H9 (cell line): ENCODE data around the gene HOMER1. TPM values are rescaled to one million over a fixed set of nuclear protein-coding genes. Genes with fewer than 3 reads are reported as not detected.

Experiments
- DNase-seq: peaks from one replicate; pipeline ENCODE4 v3.0.0-alpha.2; 2017
- H2AFZ ChIP-seq: one replicate; pipeline ENCODE4 v1.6.1; 2013; ENCODE audit warnings: mild to moderate bottlenecking, low read length, control low read depth, moderate library complexity
- H2AK5ac ChIP-seq: 2 replicates; pipeline ENCODE4 v1.6.1; 2013; ENCODE audit warnings: low read length, control low read depth, mixed read lengths; ENCODE audit not compliant: insufficient read length
- H2BK120ac ChIP-seq: one replicate; pipeline ENCODE4 v1.6.1; 2013; ENCODE audit warnings: low read depth, mild to moderate bottlenecking, low read length, control low read depth, inconsistent platforms; ENCODE audit not compliant: poor library complexity, severe bottlenecking
- H2BK12ac ChIP-seq: 2 replicates; pipeline ENCODE4 v1.6.1; 2013; ENCODE audit warnings: low read length, control low read depth, mixed read lengths, low read depth; ENCODE audit not compliant: insufficient read length
- H2BK15ac ChIP-seq: 2 replicates; pipeline ENCODE4 v1.6.1; 2013; ENCODE audit warnings: low read depth, low read length, control low read depth
- H2BK20ac ChIP-seq: one replicate; pipeline ENCODE4 v1.6.1; 2013; ENCODE audit warnings: low read depth, mild to moderate bottlenecking, low read length, control low read depth, inconsistent platforms; ENCODE audit not compliant: poor library complexity, severe bottlenecking
- H2BK5ac ChIP-seq: 2 replicates; pipeline ENCODE4 v1.6.1; 2013; ENCODE audit warnings: low read length, control low read depth, mixed read lengths; ENCODE audit not compliant: insufficient read length
- H3K14ac ChIP-seq: 2 replicates; pipeline ENCODE4 v1.6.1; 2013; ENCODE audit warnings: low read length, control low read depth; ENCODE audit not compliant: insufficient read depth
- H3K18ac ChIP-seq: 2 replicates; pipeline ENCODE4 v1.6.1; 2013; ENCODE audit warnings: low read depth, mild to moderate bottlenecking, mixed read lengths, low read length, control low read depth; ENCODE audit not compliant: insufficient read length
- H3K23ac ChIP-seq: 2 replicates; pipeline ENCODE4 v1.6.1; 2013; ENCODE audit warnings: low read length, control low read depth, mixed read lengths, low read depth; ENCODE audit not compliant: insufficient read length
- H3K23me2 ChIP-seq: 2 replicates; pipeline ENCODE4 v1.6.1; 2013; ENCODE audit warnings: low read depth, mild to moderate bottlenecking, mixed read lengths, low read length, control low read depth; ENCODE audit not compliant: insufficient read length, poor library complexity, severe bottlenecking
- H3K27ac ChIP-seq: 2 replicates; pipeline ENCODE4 v1.5.1; 2013; ENCODE audit warnings: low read length, control low read depth, mixed read lengths, low read depth; ENCODE audit not compliant: insufficient read length
- H3K27me3 ChIP-seq: 2 replicates; pipeline ENCODE4 v1.6.1; 2013; ENCODE audit warnings: low read length, control low read depth, inconsistent platforms; ENCODE audit not compliant: insufficient read depth
- H3K4ac ChIP-seq: 2 replicates; pipeline ENCODE4 v1.6.1; 2013; ENCODE audit warnings: low read depth, mild to moderate bottlenecking, control low read depth, inconsistent platforms, low read length, moderate library complexity
- H3K4me1 ChIP-seq: 2 replicates; pipeline ENCODE4 v1.6.1; 2013; ENCODE audit warnings: low read length, control low read depth, inconsistent platforms; ENCODE audit not compliant: insufficient read depth
- H3K4me2 ChIP-seq: 2 replicates; pipeline ENCODE4 v1.6.1; 2013; ENCODE audit warnings: low read length, control low read depth, mixed read lengths; ENCODE audit not compliant: insufficient read length, insufficient read depth
- H3K56ac ChIP-seq: 2 replicates; pipeline ENCODE4 v1.6.1; 2013; ENCODE audit warnings: low read depth, mild to moderate bottlenecking, mixed read lengths, low read length, control low read depth; ENCODE audit not compliant: insufficient read length
- H3K79me1 ChIP-seq: 2 replicates; pipeline ENCODE4 v1.6.1; 2013; ENCODE audit warnings: low read depth, mild to moderate bottlenecking, moderate library complexity, low read length, control low read depth, inconsistent platforms; ENCODE audit not compliant: insufficient read depth, poor library complexity, severe bottlenecking
- H3K79me2 ChIP-seq: 2 replicates; pipeline ENCODE4 v1.6.1; 2013; ENCODE audit warnings: low read length, control low read depth, inconsistent platforms; ENCODE audit not compliant: insufficient read depth
- H3K9ac ChIP-seq: 2 replicates; pipeline ENCODE4 v1.6.1; 2013; ENCODE audit warnings: low read length, control low read depth, mixed read lengths; ENCODE audit not compliant: insufficient read length; ENCODE audit errors: extremely low read depth
- H3K9me3 ChIP-seq: one replicate; pipeline ENCODE4 v1.6.1; 2013; ENCODE audit warnings: low read depth, low read length, inconsistent platforms; ENCODE audit not compliant: control insufficient read depth
- H3T11ph ChIP-seq: one replicate; pipeline ENCODE4 v1.6.1; 2013; ENCODE audit warnings: mild to moderate bottlenecking, low read length, control low read depth, inconsistent platforms
- H4K20me1 ChIP-seq: one replicate; pipeline ENCODE4 v1.6.1; 2013; ENCODE audit not compliant: control insufficient read depth, insufficient read length, insufficient read depth
- H4K5ac ChIP-seq: 2 replicates; pipeline ENCODE4 v1.6.1; 2013; ENCODE audit warnings: low read depth, mild to moderate bottlenecking, mixed read lengths, low read length, control low read depth; ENCODE audit not compliant: insufficient read length
- H4K8ac ChIP-seq: replicated peaks from 2 replicates; pipeline ENCODE4 v1.6.1; 2013; ENCODE audit warnings: low read length, control low read depth, mixed read lengths, low read depth; ENCODE audit not compliant: insufficient read length
- H4K91ac ChIP-seq: 2 replicates; pipeline ENCODE4 v1.6.1; 2013; ENCODE audit warnings: low read depth, mild to moderate bottlenecking, moderate library complexity, mixed read lengths, low read length, control low read depth; ENCODE audit not compliant: insufficient read length
- H3K27ac Mint-ChIP-seq, 3 experiments: 2 replicates in 2 of 3; 3 replicates in 1 of 3; pipeline ENCODE4 v1.8.0; 2020 to 2021; ENCODE audit warnings: mixed read lengths in 3 of 3, mild to moderate bottlenecking in 1 of 3, moderate library complexity in 1 of 3
- H3K27me3 Mint-ChIP-seq: 2 replicates; pipeline ENCODE4 v1.8.0; 2021; ENCODE audit warnings: low read depth, mild to moderate bottlenecking, moderate library complexity, mixed read lengths
- H3K36me3 Mint-ChIP-seq, 3 experiments: 2 replicates in 2 of 3; 3 replicates in 1 of 3; pipeline ENCODE4 v1.8.0; 2020 to 2021; ENCODE audit warnings: low read depth in 3 of 3, mixed read lengths in 3 of 3; ENCODE audit not compliant: insufficient read depth in 1 of 3
- H3K4me1 Mint-ChIP-seq, 2 experiments: 2 replicates each; pipeline ENCODE4 v1.8.0; 2020; ENCODE audit warnings: mixed read lengths in 2 of 2
- H3K4me3 Mint-ChIP-seq, 2 experiments: 2 replicates in 1 of 2; 3 replicates in 1 of 2; pipeline ENCODE4 v1.8.0; 2020 to 2021; ENCODE audit warnings: mild to moderate bottlenecking in 2 of 2, mixed read lengths in 2 of 2, moderate library complexity in 1 of 2
- H3K9me3 Mint-ChIP-seq, 2 experiments: 2 replicates in 1 of 2; 3 replicates in 1 of 2; pipeline ENCODE4 v1.8.0; 2020; ENCODE audit warnings: mild to moderate bottlenecking in 2 of 2, mixed read lengths in 2 of 2, moderate library complexity in 1 of 2
- WGBS: extraction: QIAGEN DNeasy Blood & Tissue Kit; methylation state at CpG from one replicate; pipeline ENCODE4 v1.1.7; 2013; ENCODE audit warnings: missing lambda C conversion rate, low lambda C conversion rate, mixed read lengths; ENCODE audit not compliant: insufficient read length; ENCODE audit errors: extremely low coverage; 5-methylcytosine and 5-hydroxymethylcytosine counted together
- total RNA-seq: library from RNA; stranded (reverse); gene quantifications from 2 replicates; pipeline ENCODE4 v1.2.1, GENCODE V29; 2021
- TF ChIP-seq, protein P1 (sequence below): fragments of 200-600 bp; sonication (generic); conservative IDR thresholded peaks from 3 replicates; pipeline ENCODE4 v1.8.0; 2021; ENCODE audit warnings: antibody characterized with exemption, mild to moderate bottlenecking

The HOMER1 gene
- total RNA-seq, 1 experiment from 2014 or later: 39.5 TPM

DNA sequence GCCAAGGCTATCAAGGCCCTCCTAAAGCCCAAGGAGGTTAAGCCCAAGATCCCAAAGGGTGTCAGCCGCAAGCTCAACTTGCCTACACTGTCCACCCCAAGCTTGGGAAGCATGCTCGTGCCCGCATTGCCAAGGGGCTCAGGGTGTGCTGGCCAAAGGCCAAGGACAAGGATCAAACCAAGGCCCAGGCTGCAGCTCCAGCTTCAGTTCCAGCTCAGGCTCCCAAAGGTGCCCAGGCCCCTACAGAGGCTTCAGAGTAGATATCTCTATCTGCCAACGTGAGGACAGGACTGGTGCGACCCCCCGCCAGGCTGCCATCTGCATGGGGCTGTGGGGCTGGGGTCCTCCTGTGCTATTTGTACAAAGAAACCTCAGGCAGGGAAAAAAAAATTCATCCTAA lies 3.3 kb downstream of the HOMER1 start:
- no peaks in the 10 kb centered on the region for H3K79me1 ChIP-seq
- DNase-seq: no peak
- H4K8ac ChIP-seq: no peak overlapping the region
- H4K91ac ChIP-seq: no peak overlapping the region
- no peak overlapping the region for H2BK20ac ChIP-seq
- no peak overlapping the region for H2BK12ac ChIP-seq
- no peaks in the 10 kb centered on the region for H3K27me3 ChIP-seq
- H3K4ac ChIP-seq: no peak overlapping the region
- Mint-ChIP-seq H3K27ac (no peak overlapping the region), H3K4me1 (peaks cover 46 to 60% of the 10 kb centered on the region in 2 experiments), H3K36me3 (no peaks in the 10 kb centered on the region; a peak in 2 of 7 replicates), H3K4me3 (peak overlapping the region; percentile 94 to 98), H3K9me3 (no peaks in the 10 kb centered on the region; a peak in 1 of 5 replicates), H3K27me3 (no peaks in the 10 kb centered on the region)
- H3K4me2 ChIP-seq: peak overlapping the region; percentile 88
- H3K23me2 ChIP-seq: peaks cover 14% of the 10 kb centered on the region
- H3K27ac ChIP-seq: no peak overlapping the region
- H2BK15ac ChIP-seq: no peak overlapping the region
- no peak overlapping the region for H3T11ph ChIP-seq
- H3K9ac ChIP-seq: no peak overlapping the region
- no peak overlapping the region for H4K5ac ChIP-seq
- H3K79me2 ChIP-seq: peaks cover 40% of the 10 kb centered on the region; the same call in 1 of the 2 replicates
- no peak overlapping the region for H2AK5ac ChIP-seq
- no peaks in the 10 kb centered on the region for H3K9me3 ChIP-seq
- no CpG with 5 or more reads among the region's 6 CpGs for WGBS
- no peak overlapping the region for H3K18ac ChIP-seq
- H2AFZ ChIP-seq: no peak overlapping the region
- H3K4me1 ChIP-seq: peaks cover 10% of the 10 kb centered on the region
- H2BK120ac ChIP-seq: no peak overlapping the region
- TF ChIP-seq, protein P1, sequence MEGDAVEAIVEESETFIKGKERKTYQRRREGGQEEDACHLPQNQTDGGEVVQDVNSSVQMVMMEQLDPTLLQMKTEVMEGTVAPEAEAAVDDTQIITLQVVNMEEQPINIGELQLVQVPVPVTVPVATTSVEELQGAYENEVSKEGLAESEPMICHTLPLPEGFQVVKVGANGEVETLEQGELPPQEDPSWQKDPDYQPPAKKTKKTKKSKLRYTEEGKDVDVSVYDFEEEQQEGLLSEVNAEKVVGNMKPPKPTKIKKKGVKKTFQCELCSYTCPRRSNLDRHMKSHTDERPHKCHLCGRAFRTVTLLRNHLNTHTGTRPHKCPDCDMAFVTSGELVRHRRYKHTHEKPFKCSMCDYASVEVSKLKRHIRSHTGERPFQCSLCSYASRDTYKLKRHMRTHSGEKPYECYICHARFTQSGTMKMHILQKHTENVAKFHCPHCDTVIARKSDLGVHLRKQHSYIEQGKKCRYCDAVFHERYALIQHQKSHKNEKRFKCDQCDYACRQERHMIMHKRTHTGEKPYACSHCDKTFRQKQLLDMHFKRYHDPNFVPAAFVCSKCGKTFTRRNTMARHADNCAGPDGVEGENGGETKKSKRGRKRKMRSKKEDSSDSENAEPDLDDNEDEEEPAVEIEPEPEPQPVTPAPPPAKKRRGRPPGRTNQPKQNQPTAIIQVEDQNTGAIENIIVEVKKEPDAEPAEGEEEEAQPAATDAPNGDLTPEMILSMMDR: no peak
- no peak overlapping the region for H2BK5ac ChIP-seq
- H3K14ac ChIP-seq: no peak overlapping the region
- no peaks in the 10 kb centered on the region for H4K20me1 ChIP-seq
- no peak overlapping the region for H3K56ac ChIP-seq
- H3K23ac ChIP-seq: no peak overlapping the region
